Neuron (in vitro differentiated cells): ENCODE data around the gene CD6.

Experiments
- H2AFZ ChIP-seq: one replicate; pipeline ENCODE4 v1.6.1; 2013; ENCODE audit warnings: low read depth, mild to moderate bottlenecking, inconsistent platforms, low read length, moderate library complexity
- H3K27me3 ChIP-seq: one replicate; pipeline ENCODE4 v1.6.1; 2013; ENCODE audit warnings: low read length; ENCODE audit not compliant: insufficient read depth
- H3K36me3 ChIP-seq: one replicate; pipeline ENCODE4 v1.6.1; 2013; ENCODE audit warnings: low read length; ENCODE audit not compliant: insufficient read depth
- H3K4me1 ChIP-seq: one replicate; pipeline ENCODE4 v1.6.1; 2013; ENCODE audit warnings: low read length; ENCODE audit not compliant: insufficient read depth
- H3K4me3 ChIP-seq: 2 replicates; pipeline ENCODE4 v1.5.1; 2013; ENCODE audit warnings: mild to moderate bottlenecking, low read length, moderate library complexity
- H3K9me3 ChIP-seq: one replicate; pipeline ENCODE4 v1.6.1; 2013; ENCODE audit warnings: low read length

CD6 gene

GRCh38 chr11:60985991-60986915 lies 14.8 kb downstream of the CD6 start:
- no peaks in the 10 kb centered on the region for H3K27me3 ChIP-seq
- peaks cover 1% of the 10 kb centered on the region for H3K9me3 ChIP-seq
- no peak overlapping the region for H3K4me3 ChIP-seq

GRCh38 chr11:60987577-60988277 lies 16.2 kb downstream of the CD6 start:
- Histone ChIP-seq H3K9me3 (peaks cover 1% of the 10 kb centered on the region), H3K36me3 (no peaks in the 10 kb centered on the region), H3K4me1 (no peaks in the 10 kb centered on the region), H2AFZ (no peak overlapping the region), H3K4me3 (no peak overlapping the region), H3K27me3 (peaks cover under 1% of the 10 kb centered on the region)

More at GRCh38 chr11:60985991-60986915, 14.8 kb downstream of the CD6 start:
- Histone ChIP-seq H3K4me1 (no peaks in the 10 kb centered on the region), H3K36me3 (no peaks in the 10 kb centered on the region), H2AFZ (no peak overlapping the region)

GRCh38 chr11:60988658-60989057 lies 17.2 kb downstream of the CD6 start:
- peaks cover 9% of the 10 kb centered on the region for H3K27me3 ChIP-seq
- H3K36me3 ChIP-seq: no peaks in the 10 kb centered on the region
- H3K4me1 ChIP-seq: peaks cover 5% of the 10 kb centered on the region
- no peak overlapping the region for H3K4me3 ChIP-seq
- H2AFZ ChIP-seq: no peak overlapping the region
- peaks cover 1% of the 10 kb centered on the region for H3K9me3 ChIP-seq

GRCh38 chr11:60989093-60989650 lies 17.7 kb downstream of the CD6 start:
- Histone ChIP-seq H3K4me3 (no peak overlapping the region), H3K36me3 (no peaks in the 10 kb centered on the region)

GRCh38 chr11:60991457-60991856 lies 20.0 kb downstream of the CD6 start:
- H2AFZ ChIP-seq: no peak overlapping the region
- H3K9me3 ChIP-seq: no peaks in the 10 kb centered on the region
- peaks cover 13% of the 10 kb centered on the region for H3K27me3 ChIP-seq
- no peak overlapping the region for H3K4me3 ChIP-seq
- no peaks in the 10 kb centered on the region for H3K36me3 ChIP-seq
- peaks cover 5% of the 10 kb centered on the region for H3K4me1 ChIP-seq

More at GRCh38 chr11:60989093-60989650, 17.7 kb downstream of the CD6 start:
- Histone ChIP-seq H2AFZ (no peak overlapping the region), H3K27me3 (peaks cover 9% of the 10 kb centered on the region), H3K9me3 (no peaks in the 10 kb centered on the region), H3K4me1 (peaks cover 5% of the 10 kb centered on the region)

- Histone ChIP-seq H3K36me3 (no peaks in the 10 kb centered on the region), H3K27me3 (peaks cover 17% of the 10 kb centered on the region), H3K4me1 (peaks cover 5% of the 10 kb centered on the region), H2AFZ (no peak overlapping the region), H3K4me3 (no peak overlapping the region), H3K9me3 (no peaks in the 10 kb centered on the region)
Observed at GRCh38 chr11:60992842-60993409, 21.4 kb downstream of the CD6 start.

GRCh38 chr11:60993615-60994014 lies 22.1 kb downstream of the CD6 start:
- Histone ChIP-seq H3K9me3 (no peaks in the 10 kb centered on the region), H3K4me1 (peaks cover 5% of the 10 kb centered on the region), H2AFZ (no peak overlapping the region), H3K36me3 (no peaks in the 10 kb centered on the region), H3K4me3 (no peak overlapping the region), H3K27me3 (peaks cover 18% of the 10 kb centered on the region)

GRCh38 chr11:60994541-60995080 lies 23.1 kb downstream of the CD6 start:
- H2AFZ ChIP-seq: no peak overlapping the region
- H3K27me3 ChIP-seq: peaks cover 18% of the 10 kb centered on the region
- H3K4me3 ChIP-seq: no peak overlapping the region
- peaks cover 5% of the 10 kb centered on the region for H3K4me1 ChIP-seq
- no peaks in the 10 kb centered on the region for H3K36me3 ChIP-seq
- H3K9me3 ChIP-seq: no peaks in the 10 kb centered on the region

- no peaks in the 10 kb centered on the region for H3K9me3 ChIP-seq
- H2AFZ ChIP-seq: no peak overlapping the region
- H3K36me3 ChIP-seq: no peaks in the 10 kb centered on the region
- peaks cover 5% of the 10 kb centered on the region for H3K4me1 ChIP-seq
- H3K4me3 ChIP-seq: no peak overlapping the region
- H3K27me3 ChIP-seq: peaks cover 22% of the 10 kb centered on the region
Observed at GRCh38 chr11:60995798-60996197, 24.3 kb downstream of the CD6 start.

GRCh38 chr11:60996381-60997138 lies 25.1 kb downstream of the CD6 start:
- H3K4me1 ChIP-seq: peaks cover 5% of the 10 kb centered on the region
- no peak overlapping the region for H3K4me3 ChIP-seq
- H3K36me3 ChIP-seq: no peaks in the 10 kb centered on the region
- no peaks in the 10 kb centered on the region for H3K9me3 ChIP-seq
- H2AFZ ChIP-seq: no peak overlapping the region
- peaks cover 22% of the 10 kb centered on the region for H3K27me3 ChIP-seq

GRCh38 chr11:61000426-61000825 lies 28.9 kb downstream of the CD6 start:
- Histone ChIP-seq H3K9me3 (no peaks in the 10 kb centered on the region), H2AFZ (no peak overlapping the region), H3K4me3 (no peak overlapping the region), H3K4me1 (no peaks in the 10 kb centered on the region), H3K27me3 (peaks cover 19% of the 10 kb centered on the region), H3K36me3 (no peaks in the 10 kb centered on the region)

- Histone ChIP-seq H3K4me1 (no peaks in the 10 kb centered on the region), H3K4me3 (no peak overlapping the region), H3K9me3 (no peaks in the 10 kb centered on the region), H3K27me3 (peaks cover 31% of the 10 kb centered on the region), H2AFZ (no peak overlapping the region), H3K36me3 (no peaks in the 10 kb centered on the region)
Observed at GRCh38 chr11:61001931-61002330, 30.5 kb downstream of the CD6 start.
